Activated T-cell treated with anti-CD3 and anti-CD28 coated beads, Interleukin-2, amount 50 U/mL, for 48 hours (primary cell): ENCODE results near the gene LMOD3.

Source experiments
- DNase-seq, 2 experiments: peaks; one replicate each; pipeline ENCODE4 v3.0.0-alpha.2; 2020

The LMOD3 gene

DNA sequence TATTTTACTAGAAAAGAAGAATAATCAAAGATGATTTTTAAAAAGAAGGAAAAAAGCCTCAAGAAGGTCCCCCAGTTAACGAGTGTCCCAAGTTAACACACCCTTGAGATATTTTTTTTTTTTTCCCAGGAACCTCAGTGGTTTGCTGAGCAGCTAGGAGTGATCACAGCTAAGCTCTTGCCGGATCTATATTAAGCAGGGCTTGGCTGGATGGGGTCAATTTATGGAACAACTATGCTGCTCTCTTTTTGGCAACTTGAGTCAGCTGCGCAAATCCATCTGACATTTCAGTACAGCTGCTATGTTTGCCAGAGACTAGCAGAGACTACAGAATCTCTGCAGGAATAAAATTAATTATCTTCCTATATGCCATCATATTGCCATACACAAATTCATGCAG, at the start of gene LMOD3:
Gene LMOD3 (minus strand): TSS at position 193 of the 400 bp plus-strand sequence. CDS start 209 bp downstream, outside the sequence.
- DNase-seq = no peak

DNA sequence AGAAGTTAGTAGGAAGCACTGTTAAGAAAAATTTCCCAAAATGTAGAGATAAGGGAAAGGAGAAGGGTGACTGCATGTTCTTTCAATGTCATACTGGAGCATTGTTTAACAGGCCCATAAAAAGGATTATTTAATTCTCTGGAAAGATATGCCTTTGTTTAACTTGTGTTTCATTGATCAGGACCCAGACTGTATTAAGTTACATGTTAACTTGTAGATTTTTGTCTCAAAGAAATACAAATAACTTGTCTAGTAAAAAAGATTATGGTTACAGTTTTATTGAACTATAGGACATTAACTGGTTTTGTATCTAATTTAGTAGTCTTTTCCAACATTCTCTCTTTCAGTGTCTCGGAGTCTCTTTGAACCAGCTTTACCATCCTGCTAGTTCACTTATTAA, 49.7 kb upstream of the LMOD3 start:
- DNase-seq = no peak

DNA sequence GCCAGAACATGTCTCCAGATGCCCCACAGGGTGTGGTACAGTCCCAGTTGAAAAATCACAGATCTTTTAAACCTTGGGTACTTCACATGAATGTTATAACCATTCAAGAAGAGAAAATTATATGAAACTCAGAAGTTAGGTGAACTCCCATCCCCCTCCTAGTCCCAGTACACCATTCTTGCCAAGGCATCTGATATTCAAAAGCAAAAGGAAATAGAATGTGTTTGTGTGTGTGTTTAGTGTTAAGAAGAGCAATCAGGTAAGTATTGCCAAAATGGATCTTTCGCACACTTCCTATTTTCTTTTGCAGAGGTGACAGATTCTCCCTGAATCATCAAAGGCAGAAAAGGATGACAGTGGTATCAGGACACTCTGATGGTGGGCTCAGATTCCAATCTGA, 44.1 kb upstream of the LMOD3 start:
- no peak for DNase-seq

DNA sequence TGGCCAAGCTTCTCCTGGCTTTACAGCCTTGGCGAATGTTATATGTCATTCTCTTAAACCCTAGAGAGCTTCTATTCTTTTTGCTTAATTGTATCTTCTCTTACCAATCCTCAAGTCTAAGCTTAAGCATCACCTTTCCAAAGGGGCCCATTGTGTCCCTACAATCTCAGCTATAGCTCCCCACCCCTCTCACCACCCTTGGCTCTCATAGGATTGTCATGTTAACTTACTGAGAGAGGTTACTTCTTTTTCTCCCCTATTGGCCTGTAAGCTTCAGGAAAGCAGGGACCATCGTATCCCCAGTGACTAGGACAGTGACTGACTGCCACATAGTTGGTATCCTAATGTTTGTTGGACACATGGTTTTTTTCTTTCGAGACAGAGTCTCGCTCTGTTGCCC, 43.3 kb upstream of the LMOD3 start:
- no peak for DNase-seq

DNA sequence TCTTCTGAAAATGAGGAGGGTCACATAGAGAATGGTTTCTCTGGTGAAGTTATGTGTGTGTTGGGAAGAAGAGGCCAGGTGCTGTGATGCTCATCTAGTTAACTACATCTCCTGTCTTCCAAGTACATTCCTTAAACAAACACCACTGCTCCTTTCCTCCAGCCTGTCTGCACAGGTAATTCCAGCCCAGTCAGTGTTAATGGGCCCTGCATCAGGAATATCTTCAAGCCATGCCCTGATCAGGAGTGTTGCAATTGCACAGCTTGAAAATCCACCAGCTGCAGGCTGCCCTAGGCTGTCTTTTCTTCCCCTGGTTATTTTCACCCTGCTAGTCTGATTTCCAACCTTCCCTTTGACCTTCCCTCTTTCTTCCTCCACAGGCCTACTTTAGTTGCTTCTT, 41.9 kb upstream of the LMOD3 start:
- no peak for DNase-seq

DNA sequence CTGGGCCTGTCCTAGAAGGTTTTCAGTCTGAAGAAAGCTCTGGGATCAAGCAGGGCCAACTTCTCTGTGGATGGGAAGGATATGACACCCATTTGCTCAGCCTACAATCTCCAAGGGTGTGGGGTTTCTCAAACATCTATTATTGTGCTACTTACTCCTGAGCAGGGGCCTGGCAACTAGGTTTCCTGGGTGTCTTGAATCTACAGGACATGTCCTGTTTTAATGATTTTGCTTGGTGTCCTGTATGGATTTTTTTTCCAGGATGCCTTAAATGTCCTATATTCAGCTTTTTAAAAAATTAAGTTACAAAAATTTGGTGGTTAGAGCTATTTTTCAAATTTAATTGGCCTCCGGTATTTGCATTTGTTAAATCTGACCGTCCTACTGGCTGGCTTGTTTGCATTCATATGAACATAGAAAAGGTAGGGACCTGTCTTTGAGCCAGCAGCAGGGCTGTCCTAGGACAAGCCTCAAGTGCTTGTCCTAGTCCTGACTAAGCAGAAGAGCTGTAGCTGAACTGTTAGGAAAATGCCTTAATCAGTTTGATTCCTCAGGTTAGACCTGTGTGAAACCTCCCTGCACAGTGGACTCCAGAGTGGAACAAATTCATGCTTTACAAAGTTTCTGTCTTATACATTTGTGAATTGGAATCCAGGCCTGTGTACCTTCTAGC, 40.0 kb upstream of the LMOD3 start:
- no peak for DNase-seq

DNA sequence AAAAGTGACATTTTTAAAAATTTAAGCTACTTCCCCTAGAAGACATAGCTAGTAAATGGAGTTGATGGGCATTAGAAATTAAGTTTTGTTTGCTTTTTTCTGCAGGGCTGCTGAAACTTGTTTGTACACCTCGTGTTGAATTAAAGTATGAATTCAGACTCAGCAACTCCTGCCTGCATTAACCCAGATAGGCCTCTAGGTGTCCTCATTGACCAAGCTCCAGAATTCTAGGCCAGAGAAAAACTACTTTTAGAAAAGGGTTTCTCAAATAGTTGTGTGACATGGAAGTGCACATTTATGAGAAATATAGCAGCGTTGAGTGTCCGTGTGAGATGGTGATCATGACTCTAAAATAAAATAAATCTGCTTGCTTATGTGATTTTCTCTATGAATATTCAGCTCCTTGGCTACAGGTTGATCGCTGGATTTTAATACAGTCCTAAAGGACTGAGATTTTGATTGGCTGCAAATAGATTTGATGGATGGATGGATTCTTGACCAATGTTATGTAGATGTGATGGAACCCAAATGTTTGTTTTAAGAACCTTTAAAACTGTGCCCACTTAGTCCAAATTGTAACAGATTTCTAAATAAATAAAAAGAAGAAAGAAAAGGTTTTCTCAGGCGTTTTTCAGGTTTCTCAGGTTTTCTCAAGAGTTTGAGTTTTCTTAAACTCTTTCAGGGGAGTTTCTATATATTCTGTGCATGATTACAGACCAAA, 39.4 kb upstream of the LMOD3 start:
- peak in 1 of 2 experiments; percentile 32 for DNase-seq

DNA sequence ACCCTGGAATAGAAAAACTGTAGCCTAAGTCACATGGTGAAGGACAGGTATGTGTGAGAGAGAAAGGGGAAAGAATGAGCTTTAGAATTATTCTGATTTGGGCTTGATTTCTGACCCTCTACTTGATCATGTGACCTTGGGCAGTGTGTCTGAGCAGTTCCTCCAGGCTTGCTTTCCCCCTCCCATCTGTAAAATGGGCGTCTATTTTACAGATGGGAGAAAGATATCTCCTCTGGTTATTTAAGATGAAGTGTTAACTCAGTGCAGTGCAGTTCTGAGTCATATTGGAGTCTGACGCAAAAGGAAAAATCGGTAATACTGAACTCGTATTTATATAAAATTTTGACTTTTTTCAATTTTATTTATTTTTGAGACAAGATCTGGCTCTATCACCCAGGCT, 38.1 kb upstream of the LMOD3 start:
- no peak for DNase-seq

DNA sequence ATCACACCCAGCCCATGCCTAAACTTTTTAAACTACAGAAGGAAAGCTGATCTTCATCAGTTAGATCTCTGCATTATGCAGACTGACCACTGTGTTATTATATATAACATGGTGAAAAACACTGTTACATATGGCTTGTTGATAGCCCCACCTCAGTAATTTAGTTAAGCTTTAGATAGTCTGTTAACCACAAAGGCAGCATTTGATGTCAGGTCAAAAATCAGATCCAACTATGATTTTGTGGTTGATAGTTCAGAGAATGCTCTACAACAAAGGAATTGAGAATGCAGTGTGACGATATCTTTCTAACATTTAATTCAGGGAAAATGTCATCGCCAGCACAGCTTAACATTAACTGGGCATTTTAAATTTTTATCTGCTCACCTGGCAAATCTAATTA, 37.7 kb upstream of the LMOD3 start:
- no peak for DNase-seq

DNA sequence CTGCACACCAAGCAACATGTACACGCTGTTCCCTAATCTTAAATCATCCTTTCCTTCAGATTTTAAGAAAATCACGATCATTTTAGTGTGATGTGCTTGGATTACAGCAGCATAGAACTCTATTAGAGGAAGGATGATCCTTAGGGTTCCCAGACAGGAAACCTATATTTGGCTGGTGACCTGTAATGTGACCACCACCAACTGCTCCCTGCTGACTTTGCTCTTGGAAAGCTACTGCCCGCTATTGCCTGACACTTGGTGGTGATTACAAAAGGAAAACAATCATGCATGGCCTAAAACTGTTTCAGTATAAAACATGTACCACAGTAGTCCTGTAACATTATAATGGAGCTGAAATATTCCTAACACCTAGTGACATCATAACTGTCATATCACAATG, 27.2 kb upstream of the LMOD3 start:
- DNase-seq = no peak

DNA sequence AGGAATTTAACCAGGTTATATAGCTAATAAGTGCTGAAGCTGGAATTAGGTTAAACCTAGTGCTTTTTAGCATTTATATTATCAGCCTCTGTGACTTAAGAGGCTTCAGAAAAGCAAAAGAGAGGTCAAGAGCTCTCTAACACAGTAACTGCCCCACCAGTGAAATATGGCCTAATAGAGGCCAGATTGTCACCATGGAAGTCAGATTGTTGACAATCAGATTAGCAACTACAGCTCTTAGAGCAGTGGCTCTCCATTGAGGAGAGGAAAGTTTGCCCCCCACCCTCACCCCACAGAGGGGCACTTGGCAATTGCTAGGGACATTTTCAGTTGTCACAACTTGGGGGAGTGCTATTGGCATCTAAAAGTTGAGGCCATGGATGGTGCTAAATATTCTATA, 23.3 kb upstream of the LMOD3 start:
- no peak for DNase-seq

DNA sequence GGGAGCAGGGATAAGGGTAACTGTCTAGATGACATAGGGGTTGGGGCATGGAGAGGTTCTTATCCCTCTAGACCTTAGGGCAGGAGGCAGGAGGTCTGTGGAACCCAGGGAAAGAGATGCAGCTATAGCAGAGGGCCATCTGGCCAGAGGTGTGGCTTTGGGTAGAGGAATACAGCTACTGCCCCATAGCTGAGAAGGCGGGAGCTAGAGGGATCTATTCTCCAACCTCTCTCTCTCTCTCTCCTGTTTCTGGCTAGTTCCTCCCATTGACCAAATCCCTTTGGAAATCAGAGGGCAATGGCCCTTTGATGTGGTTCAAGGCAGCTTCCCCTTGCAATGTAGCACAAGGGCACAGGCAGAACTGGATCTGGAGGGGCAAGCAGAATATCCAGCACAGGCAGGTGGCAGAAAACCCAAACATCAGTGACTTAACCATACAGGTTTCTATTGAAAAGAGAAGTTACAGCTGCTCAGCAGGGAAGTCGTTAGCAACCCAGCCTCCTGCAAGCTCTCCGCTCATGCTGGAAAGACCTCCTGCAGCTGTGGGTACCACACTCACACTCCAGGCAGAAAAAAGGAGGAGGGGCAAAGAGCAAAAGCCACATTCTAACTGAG, 22.3 kb upstream of the LMOD3 start:
- no peak for DNase-seq

DNA sequence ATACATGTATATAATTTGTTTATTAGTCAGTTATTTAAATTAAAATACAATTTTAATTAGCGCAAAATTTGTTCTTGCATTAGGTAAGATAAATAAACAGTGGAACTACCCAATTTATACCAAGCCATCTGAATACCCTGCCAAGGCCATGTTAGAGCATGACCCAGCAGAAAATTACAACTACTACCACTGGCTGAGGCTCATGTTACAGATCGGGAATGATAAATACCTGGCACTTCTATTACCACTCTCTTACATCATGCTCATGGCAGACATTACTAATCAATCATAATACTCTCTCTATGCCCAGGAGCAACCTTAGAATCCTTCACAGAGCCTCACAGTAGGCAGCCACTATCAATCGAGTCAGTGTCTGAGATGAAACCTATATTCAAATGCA, 21.2 kb upstream of the LMOD3 start:
- DNase-seq = no peak

DNA sequence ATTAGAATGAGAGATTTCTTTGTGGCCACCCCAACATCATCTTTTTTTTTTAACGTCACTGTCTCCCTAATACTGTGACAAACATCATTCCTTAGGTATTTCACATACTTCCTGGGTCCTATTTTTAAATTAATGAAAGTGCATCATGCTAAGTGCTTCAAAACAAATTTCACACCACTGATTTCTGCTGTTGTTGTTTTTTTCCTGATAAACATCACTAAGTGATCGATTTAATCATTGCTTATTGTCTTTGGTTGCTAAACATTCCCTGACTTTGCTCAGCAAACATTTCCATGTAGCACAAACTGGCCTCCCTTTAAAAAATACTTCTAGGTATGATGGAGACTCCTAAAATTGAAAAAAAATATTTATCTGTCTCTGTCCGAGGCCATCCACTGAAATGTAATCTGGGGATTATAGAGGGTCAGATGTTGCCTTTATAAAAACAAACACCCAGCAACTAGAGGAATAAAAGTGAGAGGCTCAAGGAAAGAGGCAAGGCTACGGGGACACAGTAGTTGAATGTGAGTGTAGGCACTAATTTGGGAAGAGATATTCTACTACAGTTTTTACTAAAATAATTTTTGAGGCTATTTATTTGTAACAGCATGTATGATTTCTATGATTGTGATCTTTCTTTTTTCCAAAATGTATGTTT, 20.5 kb upstream of the LMOD3 start:
- DNase-seq = no peak

DNA sequence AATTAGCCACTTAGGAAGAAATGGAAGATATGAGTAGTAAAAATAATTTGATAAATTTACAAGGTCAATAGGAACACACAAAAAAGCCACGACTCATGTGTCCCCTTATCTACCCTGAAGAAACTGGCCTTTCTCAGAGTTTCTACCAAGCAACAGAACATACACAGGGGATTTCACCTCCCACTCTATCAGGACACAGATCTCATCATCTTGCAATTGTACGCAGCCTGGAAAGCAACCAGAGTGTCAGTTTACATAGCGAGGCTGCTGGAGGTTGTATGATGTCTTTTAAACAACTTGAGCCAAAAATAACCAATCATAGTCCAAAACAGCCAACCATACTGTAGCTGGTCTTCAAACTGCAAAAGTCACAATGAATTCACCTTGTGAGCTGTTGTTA, 19.7 kb upstream of the LMOD3 start:
- no peak for DNase-seq

DNA sequence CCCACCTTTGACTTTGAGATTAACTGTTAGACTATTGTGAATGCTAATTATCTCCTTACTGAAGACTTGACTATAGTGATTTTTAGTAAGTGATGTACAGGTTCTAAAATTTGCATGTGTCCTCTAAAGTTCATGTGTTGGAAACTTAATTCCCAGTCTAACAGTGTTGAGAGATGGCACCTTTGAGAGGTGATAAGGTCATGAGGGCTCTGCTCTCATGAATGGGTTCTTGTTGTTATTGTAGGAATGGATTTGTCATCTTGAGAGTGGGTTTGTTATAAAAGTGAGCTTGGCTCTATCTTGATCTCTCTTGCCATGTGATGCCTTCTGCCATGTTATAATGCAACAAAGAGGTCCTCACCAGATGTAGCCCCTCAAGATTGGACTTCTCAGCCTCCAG, 18.9 kb upstream of the LMOD3 start:
- DNase-seq = no peak

DNA sequence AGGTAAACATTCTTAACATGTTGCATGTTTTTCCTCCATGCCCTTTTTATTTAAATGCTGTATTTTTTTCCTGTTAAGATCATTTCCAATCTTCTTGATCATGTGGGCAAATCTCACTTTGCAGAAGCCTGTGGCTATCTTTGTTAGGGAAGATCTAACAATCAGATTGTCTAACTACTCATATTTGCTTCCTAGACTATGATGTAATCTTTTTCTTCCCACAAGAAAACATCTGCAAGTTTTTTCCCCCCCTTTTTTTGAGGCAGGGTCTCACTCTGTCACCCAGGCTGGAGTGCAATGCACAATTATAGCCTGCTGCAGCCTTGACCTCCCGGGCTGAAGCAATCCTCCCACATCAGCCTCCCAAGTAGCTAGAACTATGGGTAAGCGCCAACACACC, 15.0 kb upstream of the LMOD3 start:
- DNase-seq = no peak

DNA sequence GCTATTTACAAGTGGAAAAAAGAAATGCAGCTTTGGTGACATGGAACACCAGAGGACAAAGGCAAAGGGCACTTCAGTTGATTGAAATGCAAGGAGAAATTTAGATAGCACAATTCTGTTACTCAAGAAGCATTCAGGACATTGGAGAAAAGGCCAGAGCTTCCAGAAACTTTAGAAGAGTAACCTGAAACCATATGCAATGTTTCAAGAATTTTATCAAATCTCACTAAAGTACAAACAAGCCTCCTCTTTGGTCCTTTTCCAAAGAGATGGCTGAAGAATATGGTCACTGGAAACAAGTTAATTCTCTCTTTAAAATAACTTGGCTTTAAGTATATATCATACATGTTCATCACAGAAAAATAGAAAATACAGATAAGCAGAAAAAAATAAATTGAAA, 14.6 kb upstream of the LMOD3 start:
- DNase-seq = no peak

DNA sequence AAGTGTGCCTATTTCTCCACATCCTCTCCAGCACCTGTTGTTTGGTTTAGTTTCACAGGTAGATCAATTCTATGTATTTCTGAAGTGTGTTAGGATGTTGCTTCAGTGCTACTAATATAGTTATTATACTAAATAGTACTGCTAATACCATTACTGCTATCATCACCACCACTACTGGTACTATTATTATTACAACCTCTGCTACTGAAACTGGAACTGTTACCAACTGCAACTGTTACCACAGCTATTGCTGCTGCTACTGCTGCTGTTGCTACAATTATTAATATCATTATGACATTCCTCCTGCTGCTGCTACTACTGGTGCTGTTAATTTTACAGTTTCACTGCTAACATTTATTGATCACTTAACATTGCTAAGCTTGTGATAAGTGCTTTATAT, 8.3 kb upstream of the LMOD3 start:
- no peak for DNase-seq

DNA sequence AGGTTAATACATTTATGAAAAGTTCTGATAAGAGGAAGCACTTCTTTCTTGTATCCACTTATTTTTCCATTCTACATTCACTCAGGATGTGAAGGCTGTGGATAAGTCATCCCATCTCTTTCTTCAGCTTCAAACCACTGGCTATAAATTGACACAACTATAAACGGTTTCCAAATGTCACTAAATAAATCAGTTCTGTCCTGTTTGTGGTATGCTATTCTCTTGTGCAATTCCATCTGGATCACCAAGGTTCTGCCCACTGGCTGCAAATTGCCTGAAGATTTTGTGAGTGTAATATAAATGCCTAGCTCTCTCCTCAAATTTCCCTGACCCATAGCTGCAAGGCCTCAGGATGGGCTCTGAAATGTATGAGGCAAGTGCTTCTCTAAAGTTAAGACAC, 7.1 kb upstream of the LMOD3 start:
- no peak for DNase-seq

DNA sequence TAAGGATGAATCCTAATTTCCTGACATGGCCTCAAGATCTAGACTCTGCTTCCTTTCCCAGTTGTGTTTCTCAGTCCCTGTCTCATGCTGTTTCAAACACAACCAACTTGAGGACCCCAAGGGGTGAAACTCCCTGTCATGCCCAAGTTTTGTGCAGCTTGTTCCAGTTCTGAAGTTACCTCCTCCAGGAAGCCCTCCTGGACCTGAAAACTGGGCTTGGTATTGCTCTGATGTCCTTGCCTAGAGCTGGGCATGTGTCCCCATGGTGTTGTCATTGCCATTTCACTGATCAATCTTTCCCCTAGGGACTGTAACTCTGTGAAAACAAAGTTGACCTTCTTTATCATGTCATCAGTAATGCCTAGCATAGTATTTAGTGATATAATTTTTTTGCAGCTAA, 6.1 kb upstream of the LMOD3 start:
- no peak for DNase-seq

DNA sequence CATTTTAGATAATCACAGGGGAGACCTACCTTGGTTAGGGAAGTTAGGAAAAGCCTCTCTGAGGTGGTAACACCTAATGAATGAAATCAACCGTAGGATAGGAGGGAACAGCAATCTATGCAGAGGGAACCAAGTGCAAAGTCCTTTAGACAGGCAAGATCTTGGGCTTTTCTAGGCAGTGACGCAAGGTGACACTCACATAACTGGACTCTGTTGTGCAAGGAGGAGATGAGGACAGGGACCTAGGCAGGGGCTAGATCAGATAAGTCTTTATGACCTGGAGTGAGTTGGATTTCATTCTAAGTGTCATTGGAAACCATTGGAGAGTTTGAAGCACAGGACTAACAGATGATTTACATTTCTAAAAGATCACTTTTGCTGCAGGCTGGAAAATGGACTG, 4.6 kb upstream of the LMOD3 start:
- DNase-seq = no peak

DNA sequence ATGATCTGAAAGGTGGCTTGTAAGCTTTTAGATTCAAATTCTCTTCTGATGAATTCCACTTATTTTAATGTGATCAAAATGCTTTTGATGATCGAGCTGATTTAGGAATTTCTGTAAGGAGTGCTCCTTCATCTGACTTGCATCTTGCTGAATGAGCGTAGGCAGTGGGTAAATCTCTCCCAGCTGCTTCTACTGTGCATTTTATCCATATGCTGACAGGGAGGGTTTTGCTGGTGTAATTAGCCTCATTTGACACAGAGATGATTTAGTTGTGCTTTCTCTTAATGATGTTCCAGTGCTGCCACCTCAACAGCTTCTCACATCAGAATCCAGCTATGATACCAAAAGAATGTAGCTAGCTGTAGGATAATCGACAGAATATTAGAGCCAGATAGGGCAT, 3.8 kb upstream of the LMOD3 start:
- DNase-seq = no peak

DNA sequence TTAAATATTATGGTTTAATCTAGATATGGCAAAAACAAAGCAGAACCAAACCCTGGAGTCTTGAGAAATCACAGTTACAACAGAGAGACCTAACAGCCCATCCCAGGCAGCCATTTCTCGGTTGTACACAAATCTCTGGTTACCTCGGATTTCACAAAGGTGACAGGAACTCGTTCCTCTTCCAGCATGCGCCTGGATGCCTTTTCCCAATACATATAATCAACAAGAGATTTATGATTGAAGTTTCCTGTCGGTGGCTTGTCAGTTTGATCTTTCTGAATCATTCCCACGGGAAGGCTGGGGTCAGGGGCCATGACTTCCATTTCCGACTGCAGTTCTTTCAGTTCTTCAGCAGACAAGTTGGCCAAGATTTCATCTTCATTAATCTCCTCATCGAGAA, 445 bp downstream of the LMOD3 start:
- DNase-seq = no peak
